ENCODE results near the gene ZBTB39.

- TF ChIP-seq CTCF (IDR thresholded peaks at IDR 0.05; ENCODE audit: low read depth, low read length) (no peak), MYC (IDR thresholded peaks at IDR 0.05; ENCODE audit: low read depth, low read length) (no peak), POLR2A (IDR thresholded peaks at IDR 0.05; ENCODE audit: extremely low read depth, insufficient read length) (no peak)
Measured at GRCh38 chr12:57049119-57049446, 42.7 kb upstream of the ZBTB39 start.

Data from NB4 (cell line).